HFFc6 (cell line): Measurements from ENCODE around the gene CPPED1. TPM values are rescaled to one million over a fixed set of nuclear protein-coding genes. Genes with fewer than 3 reads are reported as not detected.
A peak's percentile ranks its signal among the peaks of the same experiment; 100 is the strongest.

Experiments
- DNase-seq: peaks from one replicate; pipeline ENCODE4 v3.0.0-alpha.2; 2018
- H3K27ac Mint-ChIP-seq: 2 replicates; pipeline ENCODE4 v1.8.0; 2020; ENCODE audit warnings: mild to moderate bottlenecking, mixed read lengths
- H3K27me3 Mint-ChIP-seq: 2 replicates; pipeline ENCODE4 v1.8.0; 2021; ENCODE audit warnings: mild to moderate bottlenecking, moderate library complexity, mixed read lengths; ENCODE audit not compliant: insufficient read depth
- H3K36me3 Mint-ChIP-seq: 2 replicates; pipeline ENCODE4 v1.8.0; 2021; ENCODE audit warnings: low read depth, mixed read lengths
- H3K4me1 Mint-ChIP-seq: 2 replicates; pipeline ENCODE4 v1.8.0; 2020; ENCODE audit warnings: low read depth, mixed read lengths
- H3K4me3 Mint-ChIP-seq: 2 replicates; pipeline ENCODE4 v1.8.0; 2020; ENCODE audit warnings: mild to moderate bottlenecking, moderate library complexity, mixed read lengths
- H3K9me3 Mint-ChIP-seq: 2 replicates; pipeline ENCODE4 v1.8.0; 2020; ENCODE audit warnings: mild to moderate bottlenecking, mixed read lengths
- total RNA-seq, 6 experiments: library from RNA; stranded (reverse); fragmentation: NEBNext Ultra II Directional; extraction: Animal tissue kit (Norgen Biotek cat#: 25700); gene quantifications; 2 replicates in 1 of 6; 3 replicates in 5 of 6; pipeline ENCODE4 v1.2.3, GENCODE V29; 2021
- TF ChIP-seq, protein P1 (sequence below): fragments of 200-600 bp; sonication (generic); IDR thresholded peaks from 2 replicates; pipeline ENCODE4 v1.5.0; 2021; ENCODE audit warnings: antibody characterized with exemption, mild to moderate bottlenecking

Gene CPPED1
- total RNA-seq, 6 experiments from 2014 or later = 54.6 to 66.7 (median 63.1) TPM

GRCh38 chr16:12706628-12707027 is 97.1 kb downstream of the CPPED1 start:
- no peaks in the 10 kb centered on the region for H3K27me3 Mint-ChIP-seq
- TF ChIP-seq, protein P1, sequence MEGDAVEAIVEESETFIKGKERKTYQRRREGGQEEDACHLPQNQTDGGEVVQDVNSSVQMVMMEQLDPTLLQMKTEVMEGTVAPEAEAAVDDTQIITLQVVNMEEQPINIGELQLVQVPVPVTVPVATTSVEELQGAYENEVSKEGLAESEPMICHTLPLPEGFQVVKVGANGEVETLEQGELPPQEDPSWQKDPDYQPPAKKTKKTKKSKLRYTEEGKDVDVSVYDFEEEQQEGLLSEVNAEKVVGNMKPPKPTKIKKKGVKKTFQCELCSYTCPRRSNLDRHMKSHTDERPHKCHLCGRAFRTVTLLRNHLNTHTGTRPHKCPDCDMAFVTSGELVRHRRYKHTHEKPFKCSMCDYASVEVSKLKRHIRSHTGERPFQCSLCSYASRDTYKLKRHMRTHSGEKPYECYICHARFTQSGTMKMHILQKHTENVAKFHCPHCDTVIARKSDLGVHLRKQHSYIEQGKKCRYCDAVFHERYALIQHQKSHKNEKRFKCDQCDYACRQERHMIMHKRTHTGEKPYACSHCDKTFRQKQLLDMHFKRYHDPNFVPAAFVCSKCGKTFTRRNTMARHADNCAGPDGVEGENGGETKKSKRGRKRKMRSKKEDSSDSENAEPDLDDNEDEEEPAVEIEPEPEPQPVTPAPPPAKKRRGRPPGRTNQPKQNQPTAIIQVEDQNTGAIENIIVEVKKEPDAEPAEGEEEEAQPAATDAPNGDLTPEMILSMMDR = no peak
- H3K9me3 Mint-ChIP-seq = no peaks in the 10 kb centered on the region
- no peak overlapping the region for H3K27ac Mint-ChIP-seq
- H3K36me3 Mint-ChIP-seq = peaks cover 16% of the 10 kb centered on the region
- no peak for DNase-seq
- H3K4me1 Mint-ChIP-seq = peaks cover 14% of the 10 kb centered on the region
- no peak overlapping the region for H3K4me3 Mint-ChIP-seq

- H3K4me1 Mint-ChIP-seq = peaks cover 20% of the 10 kb centered on the region
Observed at GRCh38 chr16:12704492-12705111, 99.1 kb downstream of the CPPED1 start.

DNA sequence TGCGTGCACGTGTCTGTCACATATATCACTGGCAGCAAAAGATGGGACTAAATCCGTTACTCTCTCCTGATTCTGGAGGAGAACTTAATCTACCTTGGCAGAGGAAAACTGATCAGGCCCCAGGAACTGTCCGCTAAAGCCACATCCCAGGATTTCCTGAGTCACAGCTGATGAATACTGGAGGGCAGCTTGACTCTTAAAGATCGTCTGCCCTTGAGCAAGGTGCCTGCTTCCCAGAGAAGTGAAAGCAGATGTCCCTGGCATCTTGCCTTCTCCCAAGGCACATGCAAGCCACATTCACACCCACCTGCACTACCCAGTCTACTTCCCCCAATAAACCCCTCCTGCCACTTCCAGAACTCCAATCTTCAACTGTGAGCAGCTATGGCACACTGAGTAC is 99.8 kb downstream of the CPPED1 start:
- Mint-ChIP-seq H3K27ac (no peak overlapping the region; the same call in 1 of the 2 replicates), H3K9me3 (no peaks in the 10 kb centered on the region), H3K4me3 (no peak overlapping the region), H3K36me3 (peaks cover 16% of the 10 kb centered on the region), H3K27me3 (no peaks in the 10 kb centered on the region), H3K4me1 (peaks cover 27% of the 10 kb centered on the region)
- peak; percentile 22 for DNase-seq
- TF ChIP-seq, protein P1 = no peak

More at GRCh38 chr16:12704492-12705111, 99.1 kb downstream of the CPPED1 start:
- Mint-ChIP-seq H3K27me3 (no peaks in the 10 kb centered on the region), H3K36me3 (peaks cover 16% of the 10 kb centered on the region), H3K9me3 (no peaks in the 10 kb centered on the region), H3K27ac (no peak overlapping the region), H3K4me3 (no peak overlapping the region)
- TF ChIP-seq, protein P1 = no peak
- no peak for DNase-seq

- H3K27me3 Mint-ChIP-seq = no peaks in the 10 kb centered on the region
- H3K4me3 Mint-ChIP-seq = no peak overlapping the region
- peaks cover 32% of the 10 kb centered on the region for H3K4me1 Mint-ChIP-seq
- TF ChIP-seq, protein P1 = no peak
- DNase-seq = no peak
- peaks cover 30% of the 10 kb centered on the region for H3K36me3 Mint-ChIP-seq
- H3K9me3 Mint-ChIP-seq = no peaks in the 10 kb centered on the region
- H3K27ac Mint-ChIP-seq = no peak overlapping the region
Observed at GRCh38 chr16:12700161-12700560, 103.5 kb downstream of the CPPED1 start.

- no peaks in the 10 kb centered on the region for H3K9me3 Mint-ChIP-seq
- H3K36me3 Mint-ChIP-seq = peaks cover 30% of the 10 kb centered on the region
- H3K4me3 Mint-ChIP-seq = no peak overlapping the region
- DNase-seq = no peak
- H3K27me3 Mint-ChIP-seq = no peaks in the 10 kb centered on the region
- TF ChIP-seq, protein P1 = no peak
- peaks cover 25% of the 10 kb centered on the region for H3K4me1 Mint-ChIP-seq
- H3K27ac Mint-ChIP-seq = no peak overlapping the region
Observed at GRCh38 chr16:12699161-12699560, 104.5 kb downstream of the CPPED1 start.
